GM18517 (cell line): ENCODE measurements around the gene SIGLEC10.
A peak's percentile ranks its signal among the peaks of the same experiment; 100 is the strongest.
"Not testable (repeated sequence)": the region's sequence is repeated elsewhere in the genome, so short reads cannot be mapped to it uniquely, and the experiment has no call there.

ENCODE experiments used
- ATAC-seq: cut with Tn5 transposase; IDR thresholded peaks from one replicate; pipeline ENCODE4 v1.9.1; 2021; ENCODE audit warnings: mild to moderate bottlenecking, moderate library complexity; ENCODE audit not compliant: unreplicated experiment

Gene SIGLEC10

GRCh38 chr19:51417107-51417809 lies at the start of gene SIGLEC10:
Gene SIGLEC10 (minus strand): TSS chr19:51417642. CDS start chr19:51417581, 61 bp downstream.
- peak; percentile 69 for ATAC-seq

- ATAC-seq: no peak
Measured at GRCh38 chr19:51466723-51467122, 49.3 kb upstream of the SIGLEC10 start.

- ATAC-seq: not testable (repeated sequence)
Measured at GRCh38 chr19:51463976-51464581, 46.6 kb upstream of the SIGLEC10 start.

GRCh38 chr19:51462681-51463080 lies 45.2 kb upstream of the SIGLEC10 start:
- ATAC-seq: no peak

GRCh38 chr19:51462276-51462675 lies 44.8 kb upstream of the SIGLEC10 start:
- no peak for ATAC-seq

- no peak for ATAC-seq
Measured at GRCh38 chr19:51461723-51462161, 44.3 kb upstream of the SIGLEC10 start.

- no peak for ATAC-seq
Measured at GRCh38 chr19:51460164-51460992, 42.9 kb upstream of the SIGLEC10 start.

GRCh38 chr19:51458899-51459505 lies 41.6 kb upstream of the SIGLEC10 start:
- no peak for ATAC-seq

GRCh38 chr19:51458051-51458645 lies 40.7 kb upstream of the SIGLEC10 start, which contains the start of gene SIGLEC8:
Gene SIGLEC8 (minus strand): TSS chr19:51458454. CDS start chr19:51458387, 67 bp downstream.
- no peak for ATAC-seq

- no peak for ATAC-seq
Measured at GRCh38 chr19:51457351-51458013, 40.0 kb upstream of the SIGLEC10 start.

- ATAC-seq: no peak
Measured at GRCh38 chr19:51456541-51457290, 39.3 kb upstream of the SIGLEC10 start.

- ATAC-seq: no peak
Measured at GRCh38 chr19:51450730-51451307, 33.4 kb upstream of the SIGLEC10 start.

GRCh38 chr19:51448411-51449016 lies 31.1 kb upstream of the SIGLEC10 start:
- ATAC-seq: no peak

GRCh38 chr19:51448011-51448410 lies 30.6 kb upstream of the SIGLEC10 start:
- ATAC-seq: no peak

- ATAC-seq: not testable (repeated sequence)
Measured at GRCh38 chr19:51447510-51447909, 30.1 kb upstream of the SIGLEC10 start.

GRCh38 chr19:51441410-51442390 lies 24.3 kb upstream of the SIGLEC10 start:
- peak; percentile 94 for ATAC-seq

- no peak for ATAC-seq
Measured at GRCh38 chr19:51440846-51441409, 23.5 kb upstream of the SIGLEC10 start.
